T-cell (primary cell): ENCODE data around the gene DYNC1LI1. TPM values are rescaled to one million over a fixed set of nuclear protein-coding genes. Genes with fewer than 3 reads are reported as not detected.

ENCODE experiments used
- ATAC-seq, 4 experiments: fragments of 200-7000 bp in 3 of 4; fragments of 150-1000 bp in 1 of 4; cut with Tn5 transposase; replicated peaks in 1 of 4; 1 replicate in 3 of 4; 2 replicates in 1 of 4; pipeline ENCODE4 v1.10.0; 2021; ENCODE audit warnings: moderate library complexity in 3 of 4, mild to moderate bottlenecking in 2 of 4, moderate number of reproducible peaks in 1 of 4
- CTCF ChIA-PET, 2 donors: fragments of 300-600 bp; sonication (Branson Sonifier 250); formaldehyde crosslinking; loops; one replicate each; lab custom pipeline; 2022; ENCODE audit warnings: antibody characterized with exemption in 2 of 2; lab: Charles Lee
- POLR2A ChIA-PET, 2 donors: fragments of 300-600 bp; sonication (Branson Sonifier 250); formaldehyde crosslinking; loops; one replicate each; lab custom pipeline; 2022; ENCODE audit warnings: antibody characterized with exemption in 2 of 2; lab: Charles Lee
- DNase-seq, 35 experiments: peaks; one replicate each; pipeline versions ENCODE4 v3.0.0 to v3.0.0-alpha.2; 2013 to 2023
- H3K27ac ChIP-seq: one replicate; pipeline ENCODE4 v1.5.1; 2013; ENCODE audit warnings: low read length
- H3K27me3 ChIP-seq, 2 experiments: replicated peaks in 1 of 2; 1 replicate in 1 of 2; 2 replicates in 1 of 2; pipeline versions ENCODE4 v1.6.1 to v1.7.0; 2013; ENCODE audit warnings: low read length in 1 of 2, mixed read lengths in 1 of 2; ENCODE audit not compliant: control insufficient read depth in 2 of 2, insufficient read depth in 2 of 2; ENCODE audit errors: extremely low read depth in 1 of 2
- H3K36me3 ChIP-seq, 2 donors: 1 replicate in 1 of 2; 2 replicates in 1 of 2; pipeline versions ENCODE4 v1.6.1 to v1.7.0; 2013; ENCODE audit warnings: low read length in 1 of 2; ENCODE audit not compliant: control insufficient read depth in 2 of 2, insufficient read depth in 1 of 2; ENCODE audit errors: extremely low read depth in 1 of 2
- H3K4me1 ChIP-seq, 2 experiments: 1 replicate in 1 of 2; 2 replicates in 1 of 2; pipeline versions ENCODE4 v1.6.1 to v1.7.0; 2013; ENCODE audit warnings: low read length in 2 of 2, mixed read lengths in 1 of 2; ENCODE audit not compliant: insufficient read depth in 2 of 2, control insufficient read depth in 1 of 2; ENCODE audit errors: extremely low read depth in 1 of 2
- H3K4me3 ChIP-seq, 2 donors: 1 replicate in 1 of 2; 2 replicates in 1 of 2; pipeline versions ENCODE4 v1.5.1 to v1.7.0; 2013; ENCODE audit warnings: mild to moderate bottlenecking in 2 of 2, low read length in 1 of 2, moderate library complexity in 1 of 2; ENCODE audit not compliant: control insufficient read depth in 1 of 2; ENCODE audit errors: extremely low read depth in 1 of 2
- H3K9me3 ChIP-seq: 2 replicates; pipeline ENCODE4 v1.7.0; 2013
- H3K27ac Mint-ChIP-seq, 2 donors: one replicate each; pipeline ENCODE4 v1.8.0; 2020 to 2021; ENCODE audit warnings: mild to moderate bottlenecking in 2 of 2, mixed read lengths in 2 of 2
- H3K27me3 Mint-ChIP-seq, 2 donors: one replicate each; pipeline ENCODE4 v1.8.0; 2021 to 2022; ENCODE audit warnings: mixed read lengths in 2 of 2
- H3K36me3 Mint-ChIP-seq: one replicate; pipeline ENCODE4 v1.8.0; 2021; ENCODE audit warnings: mixed read lengths
- H3K4me1 Mint-ChIP-seq, 3 donors: one replicate each; pipeline ENCODE4 v1.8.0; 2020 to 2022; ENCODE audit warnings: mixed read lengths in 3 of 3, mild to moderate bottlenecking in 1 of 3
- H3K4me3 Mint-ChIP-seq, 3 donors: one replicate each; pipeline ENCODE4 v1.8.0; 2020 to 2022; ENCODE audit warnings: mild to moderate bottlenecking in 3 of 3, mixed read lengths in 3 of 3, moderate library complexity in 3 of 3
- H3K9me3 Mint-ChIP-seq, 3 donors: one replicate each; pipeline ENCODE4 v1.8.0; 2020 to 2022; ENCODE audit warnings: mixed read lengths in 3 of 3
- WGBS: methylation state at CpG from one replicate; pipeline ENCODE4 v1.1.5; 2013; ENCODE audit warnings: missing lambda C conversion rate; ENCODE audit not compliant: insufficient coverage; 5-methylcytosine and 5-hydroxymethylcytosine counted together
- total RNA-seq, 35 experiments: library from RNA in 6 of 35; stranded (reverse) in 6 of 35; fragments of 120-200 nt in 1 of 35; gene quantifications; one replicate each; pipeline versions ENCODE4 v1.2.1 to v1.2.4 and lab custom pipeline; 2013 to 2026

The DYNC1LI1 gene
- total RNA-seq, 5 donors from 2014 or later (not counting 1 experiment from before 2014, with no cell fraction given): 24.7 to 32.6 (median 28.2) TPM

- peaks cover 0 to 3% of the 10 kb centered on the region in 2 donors for H3K36me3 ChIP-seq
- peak overlapping the region; percentile 95 for H3K27ac ChIP-seq
- H3K4me1 Mint-ChIP-seq: peaks cover 37 to 46% (median 46%) of the 10 kb centered on the region in 3 donors
- no peaks in the 10 kb centered on the region for H3K27me3 ChIP-seq
- ChIA-PET POLR2A (interaction anchor here in 1 of 2 donors (0.6 to 1.5 kb wide), 2 partner anchors 11 to 13 kb away, joined by 4 read pairs; no protein-coding TSS in a partner anchor), CTCF (interaction anchor here in 1 of 2 donors (0.6 kb wide), 4 partner anchors 18 to 105 kb away, joined by 3 to 4 read pairs (median 4); no protein-coding TSS in a partner anchor)
- peaks cover 11 to 13% of the 10 kb centered on the region in 2 experiments for H3K4me1 ChIP-seq
- H3K4me3 ChIP-seq: peak overlapping the region; percentile 89 to 99
- ATAC-seq (peak in 3 of 4 experiments; percentile 3 to 19 (median 7)), DNase-seq (no peak)
- H3K36me3 Mint-ChIP-seq: peaks cover 7% of the 10 kb centered on the region
- H3K27ac Mint-ChIP-seq: peak overlapping the region; percentile 89 to 92
- H3K4me3 Mint-ChIP-seq: peak overlapping the region; percentile 96 to 99 (median 99)
- H3K9me3 ChIP-seq: no peaks in the 10 kb centered on the region
- H3K27me3 Mint-ChIP-seq: no peaks in the 10 kb centered on the region
- 7% methylated on average over 2 of the region's 6 CpGs for WGBS
- no peaks in the 10 kb centered on the region for H3K9me3 Mint-ChIP-seq
Measured at GRCh38 chr3:32502946-32503286, 67.7 kb downstream of the DYNC1LI1 start.

GRCh38 chr3:32502118-32502945, 68.3 kb downstream of the DYNC1LI1 start, which contains the start of gene CMTM6:
Gene CMTM6, minus strand, starts transcription at chr3:32502852. Its CDS starts 107 bp downstream, at chr3:32502745.
- Mint-ChIP-seq H3K4me1 (peaks cover 39 to 49% (median 46%) of the 10 kb centered on the region in 3 donors), H3K27ac (peak within 1 kb of the TSS; percentile 93 to 96), H3K36me3 (peaks cover 8% of the 10 kb centered on the region), H3K27me3 (no peaks in the 10 kb centered on the region), H3K9me3 (no peaks in the 10 kb centered on the region), H3K4me3 (peak within 1 kb of the TSS; percentile 96 to 99 (median 99))
- Histone ChIP-seq H3K9me3 (no peaks in the 10 kb centered on the region), H3K27me3 (no peaks in the 10 kb centered on the region), H3K4me3 (peak within 1 kb of the TSS; percentile 89 to 99), H3K27ac (peak within 1 kb of the TSS; percentile 95), H3K36me3 (peaks cover 0 to 3% of the 10 kb centered on the region in 2 donors), H3K4me1 (peaks cover 11 to 13% of the 10 kb centered on the region in 2 experiments)
- ATAC-seq: peak; percentile 83 to 91 (median 85)
- ChIA-PET POLR2A (interaction anchor here in 1 of 2 donors (0.6 to 1.5 kb wide), 4 partner anchors 10 to 17 kb away, joined by 4 to 8 read pairs (median 4); no protein-coding TSS in a partner anchor), CTCF (interaction anchor here (0.6 to 1.4 kb wide), 5 partner anchors 18 to 127 kb away, joined by 3 to 5 read pairs (median 4); no protein-coding TSS in a partner anchor)
- DNase-seq: peak; percentile 47 to 85 (median 64)
- under 1% methylated on average over 43 of the region's 61 CpGs for WGBS

- Mint-ChIP-seq H3K36me3 (peaks cover 9% of the 10 kb centered on the region), H3K9me3 (no peaks in the 10 kb centered on the region), H3K4me1 (peaks cover 43 to 51% (median 50%) of the 10 kb centered on the region in 3 donors), H3K27me3 (no peaks in the 10 kb centered on the region), H3K27ac (peak overlapping the region; percentile 93 to 96), H3K4me3 (peak overlapping the region; percentile 96 to 99 (median 99))
- Histone ChIP-seq H3K27me3 (no peaks in the 10 kb centered on the region), H3K27ac (peak overlapping the region; percentile 95), H3K9me3 (no peaks in the 10 kb centered on the region), H3K4me1 (peaks cover 11 to 13% of the 10 kb centered on the region in 2 experiments), H3K36me3 (peaks cover 0 to 3% of the 10 kb centered on the region in 2 donors), H3K4me3 (peak overlapping the region; percentile 89 to 99)
- DNase-seq (no peak), ATAC-seq (peak in 1 of 4 experiments; percentile 2)
- 0% methylated on average over 1 of the region's 4 CpGs for WGBS
- CTCF ChIA-PET: interaction anchor here in 1 of 2 donors (1.4 kb wide), 1 partner anchor 127 kb away, joined by 5 read pairs; no protein-coding TSS in a partner anchor
- POLR2A ChIA-PET: interaction anchor here in 1 of 2 donors (0.7 to 1.5 kb wide), 6 partner anchors 9 to 589 kb away, joined by 3 to 16 read pairs (median 4); partner anchors contain the start of gene CNOT10
Measured at GRCh38 chr3:32501783-32502117, 68.9 kb downstream of the DYNC1LI1 start.

GRCh38 chr3:32500880-32501782, 69.5 kb downstream of the DYNC1LI1 start:
- ChIA-PET POLR2A (interaction anchor here (0.6 to 1.5 kb wide), 11 partner anchors 9 to 591 kb away, joined by 3 to 16 read pairs (median 4); partner anchors contain the start of gene CNOT10 (in 1 of the 2)), CTCF (interaction anchor here (0.6 to 1.4 kb wide), 8 partner anchors 11 to 385 kb away, joined by 3 to 5 read pairs (median 4); partner anchors contain the start of gene CNOT10 (in 1 of the 2))
- Mint-ChIP-seq H3K27me3 (no peaks in the 10 kb centered on the region), H3K36me3 (peaks cover 15% of the 10 kb centered on the region), H3K4me3 (peak overlapping the region; percentile 96 to 99 (median 99)), H3K9me3 (no peaks in the 10 kb centered on the region), H3K4me1 (peaks cover 49 to 57% (median 56%) of the 10 kb centered on the region in 3 donors), H3K27ac (peak overlapping the region; percentile 93 to 96)
- Histone ChIP-seq H3K4me3 (peak overlapping the region in 1 of 2 donors; percentile 99), H3K36me3 (peaks cover 0 to 4% of the 10 kb centered on the region in 2 donors), H3K9me3 (no peaks in the 10 kb centered on the region), H3K27ac (peak overlapping the region; percentile 95), H3K27me3 (no peaks in the 10 kb centered on the region), H3K4me1 (peaks cover 11 to 13% of the 10 kb centered on the region in 2 experiments)
- WGBS: 88% methylated on average over 12 of the region's 25 CpGs
- DNase-seq: no peak
- ATAC-seq: no peak

- Histone ChIP-seq H3K4me3 (no peak overlapping the region), H3K36me3 (peaks cover 0 to 6% of the 10 kb centered on the region in 2 donors), H3K9me3 (no peaks in the 10 kb centered on the region), H3K4me1 (peaks cover 13 to 15% of the 10 kb centered on the region in 2 experiments), H3K27ac (no peak overlapping the region), H3K27me3 (no peaks in the 10 kb centered on the region)
- DNase-seq (no peak), ATAC-seq (no peak)
- Mint-ChIP-seq H3K4me1 (peaks cover 56 to 65% (median 63%) of the 10 kb centered on the region in 3 donors), H3K9me3 (no peaks in the 10 kb centered on the region), H3K36me3 (peaks cover 19% of the 10 kb centered on the region), H3K27me3 (no peaks in the 10 kb centered on the region), H3K27ac (peak overlapping the region in 1 of 2 donors; percentile 96), H3K4me3 (peak overlapping the region; percentile 47 to 99 (median 96))
- no CpG with 5 or more reads among the region's 2 CpGs for WGBS
- ChIA-PET POLR2A (interaction anchor here in 1 of 2 donors (0.6 kb wide), 1 partner anchor 185 kb away, joined by 3 read pairs; the partner anchor contains the start of gene CNOT10), CTCF (interaction anchor here (0.6 to 0.9 kb wide), 3 partner anchors 31 to 371 kb away, joined by 3 to 5 read pairs (median 3); no protein-coding TSS in a partner anchor)
Measured at GRCh38 chr3:32500231-32500630, 70.4 kb downstream of the DYNC1LI1 start.
